ENCODE data around the gene FOXJ1.

FOXJ1 gene

DNA sequence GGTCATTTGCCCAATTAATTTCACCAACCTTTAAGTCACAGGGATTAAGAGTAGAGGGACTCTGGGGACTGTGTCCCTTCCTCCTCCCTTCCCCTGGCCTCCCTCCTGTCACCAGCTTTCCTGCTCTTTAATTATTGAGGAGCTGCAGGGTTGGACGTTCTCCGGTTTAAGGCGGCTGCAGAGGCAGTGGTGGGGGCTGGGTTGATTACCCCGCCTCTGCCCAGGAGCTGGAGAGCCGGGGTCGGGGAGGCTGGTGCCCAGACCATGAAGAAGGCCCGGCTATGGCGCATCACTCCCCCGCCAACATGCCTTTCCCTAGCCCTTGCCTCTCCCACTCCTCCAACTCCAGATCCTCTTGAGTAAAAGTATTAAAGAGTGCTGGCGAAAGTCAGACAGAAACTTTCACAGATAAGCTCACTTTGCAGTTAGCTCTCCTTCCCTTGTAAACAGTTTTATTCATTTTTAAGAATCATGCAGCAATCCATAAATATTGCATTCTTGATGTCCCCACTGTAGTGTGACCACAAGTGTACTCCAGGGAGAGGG, 1.1 kb upstream of the FOXJ1 start:
- Histone ChIP-seq H3K27ac (replicated peaks) (no peak overlapping the region), H3K27me3 (ENCODE audit: insufficient read depth, poor library complexity, severe bottlenecking) (peaks cover 24% of the 10 kb centered on the region), H3K4me3 (replicated peaks; ENCODE audit: insufficient read depth, low read length) (no peak overlapping the region)
- TF ChIP-seq POLR2AphosphoS5 (IDR thresholded peaks at IDR 0.05; ENCODE audit: low read depth) (no peak), GABPA (IDR thresholded peaks at IDR 0.05; ENCODE audit: low read depth) (no peak), SPI1 (IDR thresholded peaks at IDR 0.05; ENCODE audit: borderline replicate concordance, low read depth) (no peak)
- TF ChIP-seq, protein P1, sequence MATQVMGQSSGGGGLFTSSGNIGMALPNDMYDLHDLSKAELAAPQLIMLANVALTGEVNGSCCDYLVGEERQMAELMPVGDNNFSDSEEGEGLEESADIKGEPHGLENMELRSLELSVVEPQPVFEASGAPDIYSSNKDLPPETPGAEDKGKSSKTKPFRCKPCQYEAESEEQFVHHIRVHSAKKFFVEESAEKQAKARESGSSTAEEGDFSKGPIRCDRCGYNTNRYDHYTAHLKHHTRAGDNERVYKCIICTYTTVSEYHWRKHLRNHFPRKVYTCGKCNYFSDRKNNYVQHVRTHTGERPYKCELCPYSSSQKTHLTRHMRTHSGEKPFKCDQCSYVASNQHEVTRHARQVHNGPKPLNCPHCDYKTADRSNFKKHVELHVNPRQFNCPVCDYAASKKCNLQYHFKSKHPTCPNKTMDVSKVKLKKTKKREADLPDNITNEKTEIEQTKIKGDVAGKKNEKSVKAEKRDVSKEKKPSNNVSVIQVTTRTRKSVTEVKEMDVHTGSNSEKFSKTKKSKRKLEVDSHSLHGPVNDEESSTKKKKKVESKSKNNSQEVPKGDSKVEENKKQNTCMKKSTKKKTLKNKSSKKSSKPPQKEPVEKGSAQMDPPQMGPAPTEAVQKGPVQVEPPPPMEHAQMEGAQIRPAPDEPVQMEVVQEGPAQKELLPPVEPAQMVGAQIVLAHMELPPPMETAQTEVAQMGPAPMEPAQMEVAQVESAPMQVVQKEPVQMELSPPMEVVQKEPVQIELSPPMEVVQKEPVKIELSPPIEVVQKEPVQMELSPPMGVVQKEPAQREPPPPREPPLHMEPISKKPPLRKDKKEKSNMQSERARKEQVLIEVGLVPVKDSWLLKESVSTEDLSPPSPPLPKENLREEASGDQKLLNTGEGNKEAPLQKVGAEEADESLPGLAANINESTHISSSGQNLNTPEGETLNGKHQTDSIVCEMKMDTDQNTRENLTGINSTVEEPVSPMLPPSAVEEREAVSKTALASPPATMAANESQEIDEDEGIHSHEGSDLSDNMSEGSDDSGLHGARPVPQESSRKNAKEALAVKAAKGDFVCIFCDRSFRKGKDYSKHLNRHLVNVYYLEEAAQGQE (IDR thresholded peaks at IDR 0.05; ENCODE audit: insufficient replicate concordance, low read depth): no peak
- TF ChIP-seq, protein P2, sequence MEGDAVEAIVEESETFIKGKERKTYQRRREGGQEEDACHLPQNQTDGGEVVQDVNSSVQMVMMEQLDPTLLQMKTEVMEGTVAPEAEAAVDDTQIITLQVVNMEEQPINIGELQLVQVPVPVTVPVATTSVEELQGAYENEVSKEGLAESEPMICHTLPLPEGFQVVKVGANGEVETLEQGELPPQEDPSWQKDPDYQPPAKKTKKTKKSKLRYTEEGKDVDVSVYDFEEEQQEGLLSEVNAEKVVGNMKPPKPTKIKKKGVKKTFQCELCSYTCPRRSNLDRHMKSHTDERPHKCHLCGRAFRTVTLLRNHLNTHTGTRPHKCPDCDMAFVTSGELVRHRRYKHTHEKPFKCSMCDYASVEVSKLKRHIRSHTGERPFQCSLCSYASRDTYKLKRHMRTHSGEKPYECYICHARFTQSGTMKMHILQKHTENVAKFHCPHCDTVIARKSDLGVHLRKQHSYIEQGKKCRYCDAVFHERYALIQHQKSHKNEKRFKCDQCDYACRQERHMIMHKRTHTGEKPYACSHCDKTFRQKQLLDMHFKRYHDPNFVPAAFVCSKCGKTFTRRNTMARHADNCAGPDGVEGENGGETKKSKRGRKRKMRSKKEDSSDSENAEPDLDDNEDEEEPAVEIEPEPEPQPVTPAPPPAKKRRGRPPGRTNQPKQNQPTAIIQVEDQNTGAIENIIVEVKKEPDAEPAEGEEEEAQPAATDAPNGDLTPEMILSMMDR (IDR thresholded peaks at IDR 0.05; ENCODE audit: insufficient read depth, low read length): no peak
- DNase-seq (ENCODE audit: low read depth in 1 of 2, low spot score in 1 of 2): no peak

DNA sequence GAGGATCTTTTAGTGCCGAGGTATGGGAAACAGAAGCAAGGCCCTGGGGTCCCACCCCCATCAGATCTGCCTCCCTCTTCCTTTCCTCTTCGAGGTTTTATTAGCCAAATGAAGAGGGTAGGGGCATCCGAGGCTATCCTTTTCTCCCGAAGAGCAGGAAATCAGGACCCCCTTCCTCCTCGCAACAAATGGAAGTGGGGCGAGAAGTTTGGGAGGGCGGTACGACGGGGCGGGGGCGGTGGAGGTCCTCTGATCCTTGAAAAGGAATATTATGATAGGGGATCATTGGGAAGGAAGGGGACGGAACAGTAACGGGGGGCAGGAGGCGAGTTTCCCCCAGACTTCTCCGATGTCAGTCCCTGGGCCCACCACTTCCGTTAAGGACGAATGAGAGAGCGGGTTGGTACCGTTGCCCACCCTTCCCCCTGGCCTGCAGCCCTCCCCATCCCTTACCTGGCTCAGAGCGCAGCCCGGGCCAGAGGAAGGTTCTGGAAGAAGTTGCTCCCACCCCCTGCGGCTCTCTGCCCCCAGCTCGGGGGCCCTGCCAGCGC, 309 bp downstream of the FOXJ1 start:
- DNase-seq (ENCODE audit: low read depth in 1 of 2, low spot score in 1 of 2): no peak
- Histone ChIP-seq H3K4me3 (replicated peaks; ENCODE audit: insufficient read depth, low read length) (no peak overlapping the region; the same call in 1 of the 2 replicates), H3K27me3 (ENCODE audit: insufficient read depth, poor library complexity, severe bottlenecking) (peaks cover 26% of the 10 kb centered on the region), H3K27ac (replicated peaks) (no peak overlapping the region)
- TF ChIP-seq SPI1 (IDR thresholded peaks at IDR 0.05; ENCODE audit: borderline replicate concordance, low read depth) (no peak), POLR2AphosphoS5 (IDR thresholded peaks at IDR 0.05; ENCODE audit: low read depth) (no peak), GABPA (IDR thresholded peaks at IDR 0.05; ENCODE audit: low read depth) (no peak)
- TF ChIP-seq, protein P1 (IDR thresholded peaks at IDR 0.05; ENCODE audit: insufficient replicate concordance, low read depth): no peak
- TF ChIP-seq, protein P2 (IDR thresholded peaks at IDR 0.05; ENCODE audit: insufficient read depth, low read length): no peak

GRCh38 chr17:76139801-76140660, 1.0 kb downstream of the FOXJ1 start:
- no peak overlapping the region for H3K27ac ChIP-seq (replicated peaks)
- H3K27me3 ChIP-seq (ENCODE audit: insufficient read depth, poor library complexity, severe bottlenecking): peaks cover 26% of the 10 kb centered on the region
- TF ChIP-seq GABPA (IDR thresholded peaks at IDR 0.05; ENCODE audit: low read depth) (no peak), SPI1 (IDR thresholded peaks at IDR 0.05; ENCODE audit: borderline replicate concordance, low read depth) (no peak), POLR2AphosphoS5 (IDR thresholded peaks at IDR 0.05; ENCODE audit: low read depth) (no peak)
- TF ChIP-seq, protein P1 (IDR thresholded peaks at IDR 0.05; ENCODE audit: insufficient replicate concordance, low read depth): no peak
- TF ChIP-seq, protein P2 (IDR thresholded peaks at IDR 0.05; ENCODE audit: insufficient read depth, low read length): no peak
- DNase-seq (ENCODE audit: low read depth in 1 of 2, low spot score in 1 of 2): no peak
- no peak overlapping the region for H3K4me3 ChIP-seq (replicated peaks; ENCODE audit: insufficient read depth, low read length)

Data from HL-60 (cell line).